PC-9 (cell line): ENCODE measurements around the gene PHF20. TPM values are rescaled to one million over a fixed set of nuclear protein-coding genes. Genes with fewer than 3 reads are reported as not detected.
A peak's percentile ranks its signal among the peaks of the same experiment; 100 is the strongest.

Experiments
- BruUV-seq: library from RNA; stranded (reverse); fragments of 400-500 nt; replicated peaks from 2 replicates; lab custom pipeline; 2021; lab: Mats Ljungman, UMichigan
- CTCF ChIA-PET: fragments of 300-600 bp; sonication (Branson Sonifier 250); formaldehyde crosslinking; loops from one replicate; lab custom pipeline; 2022; ENCODE audit warnings: antibody characterized with exemption; lab: Charles Lee
- POLR2A ChIA-PET: fragments of 300-600 bp; sonication (Branson Sonifier 250); formaldehyde crosslinking; loops from one replicate; lab custom pipeline; 2022; ENCODE audit warnings: antibody characterized with exemption; ENCODE audit not compliant: unreplicated experiment; lab: Charles Lee
- DNase-seq, 2 experiments: peaks; one replicate each; pipeline versions ENCODE4 v3.0.0 to v3.0.0-alpha.2; 2015 to 2022; ENCODE audit warnings: mixed read lengths in 1 of 2
- H2AFZ ChIP-seq: fragments of 200-600 bp; sonication (generic); 2 replicates; pipeline ENCODE4 v1.8.1; 2017; ENCODE audit warnings: antibody characterized with exemption
- H3F3A ChIP-seq: fragments of 200-600 bp; sonication (generic); 2 replicates; pipeline ENCODE4 v1.8.1; 2017; ENCODE audit warnings: antibody characterized with exemption, mild to moderate bottlenecking, low read depth; ENCODE audit not compliant: insufficient read depth
- H3K27ac ChIP-seq: fragments of 200-600 bp; sonication (generic); 2 replicates; pipeline ENCODE4 v1.6.1; 2016; ENCODE audit warnings: mixed run types
- H3K27me3 ChIP-seq: fragments of 200-600 bp; sonication (generic); 2 replicates; pipeline ENCODE4 v1.6.1; 2016; ENCODE audit warnings: low read depth, mixed run types; ENCODE audit not compliant: insufficient read depth
- H3K36me3 ChIP-seq: fragments of 200-600 bp; sonication (generic); 2 replicates; pipeline ENCODE4 v1.6.1; 2016; ENCODE audit warnings: low read depth, mixed run types
- H3K4me1 ChIP-seq: fragments of 200-600 bp; sonication (generic); replicated peaks from 2 replicates; pipeline ENCODE4 v1.6.1; 2016; ENCODE audit warnings: mixed run types; ENCODE audit not compliant: insufficient read depth
- H3K4me2 ChIP-seq: fragments of 200-600 bp; sonication (generic); 2 replicates; pipeline ENCODE4 v1.6.1; 2017; ENCODE audit warnings: mixed run types
- H3K4me3 ChIP-seq: fragments of 200-600 bp; sonication (generic); 2 replicates; pipeline ENCODE4 v1.6.1; 2016; ENCODE audit warnings: mixed run types
- H3K79me2 ChIP-seq: fragments of 200-600 bp; sonication (generic); 2 replicates; pipeline ENCODE4 v1.6.1; 2017; ENCODE audit warnings: low read depth, mixed run types
- H3K9me2 ChIP-seq: fragments of 200-600 bp; sonication (generic); 2 replicates; pipeline ENCODE4 v1.8.1; 2017; ENCODE audit warnings: mild to moderate bottlenecking; ENCODE audit not compliant: insufficient read depth
- H3K9me3 ChIP-seq: fragments of 200-600 bp; sonication (generic); 2 replicates; pipeline ENCODE4 v1.8.1; 2016; ENCODE audit warnings: low read depth; ENCODE audit not compliant: insufficient read depth
- H4K20me1 ChIP-seq: fragments of 200-600 bp; sonication (generic); 2 replicates; pipeline ENCODE4 v1.8.1; 2017; ENCODE audit not compliant: insufficient read depth
- EZH2 ChIP-seq: fragments of 200-600 bp; sonication (generic); IDR thresholded peaks from 2 replicates; pipeline ENCODE4 v1.8.0; 2017; ENCODE audit warnings: antibody characterized with exemption, low read depth
- intact Hi-C: fragments of 100-400 bp; cut with micrococcal nuclease; formaldehyde crosslinking; loops from one replicate; pipeline ENCODE4 v1.10.0; 2022; ENCODE audit not compliant: unreplicated experiment
- total RNA-seq: library from RNA; stranded (reverse); gene quantifications from 2 replicates; pipeline ENCODE4 v1.2.3, GENCODE V29; 2021
- TF ChIP-seq, protein P1 (sequence below): fragments of 200-600 bp; sonication (generic); conservative IDR thresholded peaks from 2 replicates; pipeline ENCODE4 v1.6.1; 2017; ENCODE audit warnings: mixed run types, antibody characterized with exemption, mild to moderate bottlenecking, moderate library complexity

PHF20 gene
- total RNA-seq, 1 experiment from 2014 or later, result 59.8 TPM

DNA sequence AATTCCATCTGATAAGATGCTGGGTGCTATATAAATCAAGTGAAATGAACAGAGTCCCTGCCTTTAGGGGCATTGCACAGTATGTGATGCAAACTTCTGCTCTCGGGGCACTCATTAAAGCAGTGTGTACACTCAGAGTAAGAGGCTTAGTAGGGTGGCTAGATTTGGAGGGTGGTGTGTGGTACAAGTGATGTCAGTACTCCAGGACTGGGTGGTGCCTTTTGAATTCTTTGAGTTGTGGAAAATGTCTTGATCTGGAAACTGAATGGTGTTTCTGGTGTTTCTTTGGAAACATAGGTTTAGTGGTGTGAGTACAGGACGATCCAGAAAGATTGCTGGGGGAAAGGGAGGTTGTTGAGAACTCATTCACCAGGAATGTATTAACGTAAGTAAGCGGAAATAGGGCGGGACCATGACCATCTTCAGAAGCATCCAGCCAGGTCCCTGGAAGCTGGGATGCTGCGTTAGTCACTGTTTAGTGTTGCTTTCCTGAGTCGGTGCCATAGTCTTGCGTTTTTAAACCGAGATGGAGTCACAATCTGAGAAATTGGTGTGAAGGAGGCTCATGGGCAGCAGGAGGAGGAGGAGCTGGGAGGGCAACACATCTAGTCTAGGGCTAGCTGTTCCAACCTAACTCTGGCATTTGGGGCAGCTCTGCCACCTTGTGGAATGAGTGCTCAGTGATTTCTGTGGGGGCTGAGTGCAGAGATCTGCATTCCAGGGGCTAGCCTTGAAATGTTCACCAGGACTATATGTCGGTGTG, 112.1 kb downstream of the PHF20 start:
- H3K27ac ChIP-seq, result peak overlapping the region; percentile 94
- H2AFZ ChIP-seq, result peak overlapping the region; percentile 18; the same call in 1 of the 2 replicates
- POLR2A ChIA-PET, result interaction anchor here (0.6 to 1.1 kb wide), 8 partner anchors 22 to 1251 kb away, joined by 3 to 9 read pairs (median 4); partner anchors contain the start of gene RBM39
- TF ChIP-seq, protein P1, sequence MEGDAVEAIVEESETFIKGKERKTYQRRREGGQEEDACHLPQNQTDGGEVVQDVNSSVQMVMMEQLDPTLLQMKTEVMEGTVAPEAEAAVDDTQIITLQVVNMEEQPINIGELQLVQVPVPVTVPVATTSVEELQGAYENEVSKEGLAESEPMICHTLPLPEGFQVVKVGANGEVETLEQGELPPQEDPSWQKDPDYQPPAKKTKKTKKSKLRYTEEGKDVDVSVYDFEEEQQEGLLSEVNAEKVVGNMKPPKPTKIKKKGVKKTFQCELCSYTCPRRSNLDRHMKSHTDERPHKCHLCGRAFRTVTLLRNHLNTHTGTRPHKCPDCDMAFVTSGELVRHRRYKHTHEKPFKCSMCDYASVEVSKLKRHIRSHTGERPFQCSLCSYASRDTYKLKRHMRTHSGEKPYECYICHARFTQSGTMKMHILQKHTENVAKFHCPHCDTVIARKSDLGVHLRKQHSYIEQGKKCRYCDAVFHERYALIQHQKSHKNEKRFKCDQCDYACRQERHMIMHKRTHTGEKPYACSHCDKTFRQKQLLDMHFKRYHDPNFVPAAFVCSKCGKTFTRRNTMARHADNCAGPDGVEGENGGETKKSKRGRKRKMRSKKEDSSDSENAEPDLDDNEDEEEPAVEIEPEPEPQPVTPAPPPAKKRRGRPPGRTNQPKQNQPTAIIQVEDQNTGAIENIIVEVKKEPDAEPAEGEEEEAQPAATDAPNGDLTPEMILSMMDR, result peak; percentile 82
- no peak for TF ChIP-seq EZH2
- H3F3A ChIP-seq, result peaks cover 43% of the 10 kb centered on the region
- intact Hi-C loops, result loop anchor here (1.0 to 10.0 kb wide), 5 partner anchors 9 to 422 kb away; partner anchors contain the start of genes PHF20 and RBM39
- CTCF ChIA-PET, result interaction anchor here (0.5 to 1.3 kb wide), 5 partner anchors 13 to 429 kb away, joined by 3 to 4 read pairs (median 3); partner anchors contain the start of genes CEP250, RBM39 and SCAND1
- peaks cover 50% of the 10 kb centered on the region for H3K4me1 ChIP-seq
- H3K4me3 ChIP-seq, result peak overlapping the region; percentile 34; the same call in 1 of the 2 replicates
- H4K20me1 ChIP-seq, result no peaks in the 10 kb centered on the region
- no peaks in the 10 kb centered on the region for H3K36me3 ChIP-seq
- H3K9me2 ChIP-seq, result peaks cover 5% of the 10 kb centered on the region; the same call in 1 of the 2 replicates
- DNase-seq, result peak; percentile 86 to 99
- H3K9me3 ChIP-seq, result no peaks in the 10 kb centered on the region
- BruUV-seq, result no TSS peak
- no peaks in the 10 kb centered on the region for H3K27me3 ChIP-seq
- peak overlapping the region; percentile 72 for H3K4me2 ChIP-seq
- H3K79me2 ChIP-seq, result no peaks in the 10 kb centered on the region

DNA sequence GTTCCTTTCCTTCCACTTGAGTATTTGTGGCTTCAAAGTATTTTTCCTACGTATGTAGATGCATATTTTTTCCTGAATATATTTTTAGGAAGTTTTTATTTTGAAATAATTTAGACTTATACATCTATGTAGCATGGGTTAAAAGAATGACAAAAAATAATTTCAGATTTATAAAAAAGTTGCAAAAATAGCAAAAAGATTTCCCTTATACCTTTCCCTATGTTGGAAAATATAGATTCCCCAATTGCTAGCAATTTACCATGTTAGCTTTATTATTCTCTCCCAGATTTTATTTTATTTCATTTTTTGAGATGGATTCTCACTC, 112.7 kb downstream of the PHF20 start:
- peak overlapping the region; percentile 33; the same call in 1 of the 2 replicates for H3K4me3 ChIP-seq
- H3K4me1 ChIP-seq, result peaks cover 46% of the 10 kb centered on the region
- no TSS peak for BruUV-seq

DNA sequence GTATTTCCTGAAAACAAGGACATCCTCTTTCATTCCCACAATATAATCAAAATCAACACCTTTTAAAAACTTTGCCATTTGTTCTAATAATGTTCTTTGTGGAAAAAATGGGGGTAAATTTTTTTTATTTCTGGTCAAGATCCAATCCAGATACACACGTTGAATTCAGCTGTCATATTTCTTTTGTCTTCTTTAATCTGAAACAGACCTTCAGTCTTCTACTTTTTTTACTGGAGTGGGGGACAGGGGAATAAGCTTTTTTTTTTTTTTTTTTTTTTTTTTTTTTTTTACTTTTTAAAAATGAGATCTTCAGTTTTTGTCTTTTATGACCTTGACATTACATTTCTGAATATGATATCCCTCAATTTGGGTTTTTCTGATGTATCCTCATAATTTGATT, 113.4 kb downstream of the PHF20 start:
- no peaks in the 10 kb centered on the region for H3K27me3 ChIP-seq
- no peak for DNase-seq
- BruUV-seq, result no TSS peak
- H4K20me1 ChIP-seq, result no peaks in the 10 kb centered on the region
- ChIA-PET CTCF (interaction anchor here (0.6 to 1.3 kb wide), 3 partner anchors 69 to 670 kb away, joined by 4 read pairs; partner anchors contain the start of gene SCAND1), POLR2A (no interaction called here)
- TF ChIP-seq EZH2, result no peak
- TF ChIP-seq, protein P1, result no peak
- peaks cover 5% of the 10 kb centered on the region; the same call in 1 of the 2 replicates for H3K9me2 ChIP-seq
- H2AFZ ChIP-seq, result no peak overlapping the region
- no peaks in the 10 kb centered on the region for H3K36me3 ChIP-seq
- H3K27ac ChIP-seq, result peak overlapping the region; percentile 94
- H3K9me3 ChIP-seq, result no peaks in the 10 kb centered on the region
- H3K4me2 ChIP-seq, result peak overlapping the region; percentile 72; the same call in 1 of the 2 replicates
- peaks cover 43% of the 10 kb centered on the region for H3F3A ChIP-seq
- no peak overlapping the region for H3K4me3 ChIP-seq
- intact Hi-C loops, result loop anchor here (10.0 kb wide), 1 partner anchor 110 kb away; the partner anchor contains the start of gene PHF20
- H3K79me2 ChIP-seq, result no peaks in the 10 kb centered on the region
- peaks cover 46% of the 10 kb centered on the region for H3K4me1 ChIP-seq

More for the DNA sequence above, 112.7 kb downstream of the PHF20 start:
- Histone ChIP-seq H3K27me3 (no peaks in the 10 kb centered on the region), H3K9me2 (peaks cover 5% of the 10 kb centered on the region; the same call in 1 of the 2 replicates), H3K36me3 (no peaks in the 10 kb centered on the region), H3K27ac (peak overlapping the region; percentile 94), H3K79me2 (no peaks in the 10 kb centered on the region), H3K9me3 (no peaks in the 10 kb centered on the region), H3F3A (peaks cover 43% of the 10 kb centered on the region), H2AFZ (no peak overlapping the region), H4K20me1 (no peaks in the 10 kb centered on the region), H3K4me2 (peak overlapping the region; percentile 72)
- POLR2A ChIA-PET, result interaction anchor here (0.6 to 1.1 kb wide), 7 partner anchors 23 to 1250 kb away, joined by 3 to 9 read pairs (median 4); partner anchors contain the start of gene RBM39
- CTCF ChIA-PET, result interaction anchor here (1.1 to 1.3 kb wide), 2 partner anchors 70 to 429 kb away, joined by 3 to 4 read pairs; partner anchors contain the start of genes CEP250 and SCAND1
- no peak for TF ChIP-seq EZH2
- TF ChIP-seq, protein P1, result peak; percentile 36; the same call in 1 of the 2 replicates
- intact Hi-C loops, result loop anchor here (1.0 to 10.0 kb wide), 5 partner anchors 9 to 422 kb away; partner anchors contain the start of genes PHF20 and RBM39
- DNase-seq, result no peak
